KOPT-K1 (cell line): ENCODE results near the gene PARK7.

Source experiments
- H3K27ac ChIP-seq: fragments of 200-600 bp; sonication (generic); 2 replicates; pipeline ENCODE4 v1.5.1; 2016; ENCODE audit warnings: antibody characterized with exemption, mild to moderate bottlenecking, low read depth, low read length; ENCODE audit not compliant: poor library complexity, severe bottlenecking
- H3K36me3 ChIP-seq: fragments of 200-600 bp; sonication (generic); 2 replicates; pipeline ENCODE4 v1.5.1; 2017; ENCODE audit warnings: antibody characterized with exemption, mild to moderate bottlenecking, low read length, moderate library complexity; ENCODE audit not compliant: insufficient read depth
- H3K9me3 ChIP-seq: fragments of 200-600 bp; sonication (generic); 2 replicates; pipeline ENCODE4 v1.5.1; 2017; ENCODE audit warnings: antibody characterized with exemption, low read length, mild to moderate bottlenecking; ENCODE audit not compliant: insufficient read depth, poor library complexity, severe bottlenecking

Gene PARK7

GRCh38 chr1:8017495-8018197 lies 56.1 kb downstream of the PARK7 start:
- Histone ChIP-seq H3K27ac (no peak overlapping the region), H3K9me3 (no peaks in the 10 kb centered on the region), H3K36me3 (no peaks in the 10 kb centered on the region)

DNA sequence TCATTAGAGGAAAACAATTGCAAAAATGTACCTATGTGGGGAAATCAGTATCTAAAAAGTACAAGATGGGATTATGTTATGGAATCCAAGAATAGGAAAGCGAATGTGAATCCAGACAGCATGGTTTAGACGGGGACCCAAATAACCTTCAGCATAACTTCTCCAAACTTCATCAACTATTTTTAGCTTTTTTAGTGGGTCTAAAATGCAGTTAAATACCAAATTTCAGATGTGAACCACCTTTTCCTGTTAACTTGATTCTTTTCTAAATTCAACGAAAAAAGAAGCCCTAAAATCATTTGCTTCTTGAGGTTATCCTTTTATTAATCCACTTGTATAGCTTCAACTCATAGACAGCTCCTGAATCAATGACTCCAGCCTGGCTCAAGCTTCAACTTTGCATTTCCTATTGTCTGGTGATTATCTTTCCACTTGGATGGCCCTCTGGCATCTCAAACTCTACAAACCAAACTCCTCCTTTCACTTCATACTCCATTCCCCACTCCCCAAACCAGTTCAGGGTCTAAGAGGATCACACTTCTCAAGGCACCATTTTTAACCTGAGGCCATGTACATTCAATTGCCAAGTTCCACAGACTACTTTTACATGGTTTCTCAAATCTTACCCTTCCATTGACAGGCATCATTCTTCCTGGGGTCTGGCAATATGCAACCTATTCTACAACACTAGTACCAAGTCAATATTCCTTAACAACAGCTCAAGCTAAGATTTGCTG lies 57.1 kb downstream of the PARK7 start:
- no peaks in the 10 kb centered on the region for H3K9me3 ChIP-seq
- no peaks in the 10 kb centered on the region for H3K36me3 ChIP-seq
- H3K27ac ChIP-seq = no peak overlapping the region

- H3K27ac ChIP-seq = no peak overlapping the region
- no peaks in the 10 kb centered on the region for H3K36me3 ChIP-seq
- H3K9me3 ChIP-seq = no peaks in the 10 kb centered on the region
These were observed 57.7 kb downstream of the PARK7 start for GRCh38 chr1:8019229-8019620.

DNA sequence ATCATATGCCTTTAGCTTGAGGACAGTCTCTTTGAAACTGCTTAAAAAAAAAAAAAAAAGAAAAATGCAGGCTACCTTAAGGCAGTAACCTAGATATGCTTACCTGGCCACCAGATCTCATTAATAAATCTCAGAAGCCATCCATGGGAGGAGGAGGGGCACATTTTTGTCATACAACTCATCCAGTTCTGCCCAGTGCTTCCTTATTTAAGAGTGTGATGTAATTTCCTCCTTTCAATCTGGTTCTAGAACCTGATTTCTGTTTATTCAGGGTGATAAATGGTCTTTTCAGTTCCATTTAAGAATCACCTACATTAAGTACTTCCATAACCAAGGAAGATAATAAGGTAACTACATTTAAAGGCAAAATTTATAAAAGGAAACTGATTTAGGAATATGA lies 58.5 kb downstream of the PARK7 start:
- Histone ChIP-seq H3K36me3 (no peaks in the 10 kb centered on the region), H3K9me3 (no peaks in the 10 kb centered on the region), H3K27ac (no peak overlapping the region)

- no peaks in the 10 kb centered on the region for H3K36me3 ChIP-seq
- H3K27ac ChIP-seq = no peak overlapping the region
- H3K9me3 ChIP-seq = no peaks in the 10 kb centered on the region
These were observed 60.3 kb downstream of the PARK7 start for GRCh38 chr1:8021676-8022266.

DNA sequence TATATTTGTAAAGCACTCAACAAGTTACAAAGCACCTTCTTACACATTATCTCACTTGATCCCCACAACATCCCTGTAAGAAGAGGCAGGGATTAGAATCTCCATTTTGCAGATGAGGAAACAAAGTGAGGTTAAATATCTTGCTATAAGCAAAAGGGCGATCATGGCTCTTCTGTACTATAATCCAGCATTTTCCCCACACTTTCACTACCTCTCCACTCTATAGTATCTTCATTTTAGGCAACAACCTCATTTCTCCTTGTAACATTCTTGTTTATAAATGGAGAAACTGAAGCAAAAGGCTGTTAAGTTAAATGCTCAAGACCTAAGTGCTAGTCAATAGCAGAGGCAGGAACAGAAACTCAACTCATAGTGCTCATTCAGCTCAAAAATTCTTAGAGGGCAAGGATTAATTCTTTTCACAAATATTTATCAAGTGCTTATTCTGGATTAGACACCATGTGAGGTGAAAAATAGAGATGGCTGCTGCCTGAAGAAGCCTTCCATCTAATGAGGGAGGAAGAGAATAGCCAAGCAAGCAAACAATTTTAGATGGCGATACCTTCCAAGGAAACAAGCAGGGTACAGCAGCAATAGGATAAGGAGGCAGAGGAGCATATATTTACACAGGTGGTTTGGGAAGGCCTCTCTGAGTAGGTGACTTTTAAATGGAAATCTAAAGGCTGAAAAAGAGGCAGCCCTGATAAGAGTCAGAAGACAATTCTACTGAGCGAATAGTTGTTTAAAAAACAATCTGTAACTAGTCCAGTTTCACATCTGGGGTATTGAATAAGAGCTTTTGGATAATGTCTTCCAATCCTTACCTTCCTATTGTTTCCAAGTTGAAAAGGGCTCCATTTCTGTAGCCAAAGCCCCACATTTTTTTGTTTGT lies 61.1 kb downstream of the PARK7 start:
- H3K36me3 ChIP-seq = no peaks in the 10 kb centered on the region
- no peak overlapping the region for H3K27ac ChIP-seq

GRCh38 chr1:8023287-8023994 lies 61.9 kb downstream of the PARK7 start:
- H3K36me3 ChIP-seq = no peaks in the 10 kb centered on the region
- H3K27ac ChIP-seq = no peak overlapping the region
- H3K9me3 ChIP-seq = no peaks in the 10 kb centered on the region

More for the DNA sequence above, 61.1 kb downstream of the PARK7 start:
- H3K9me3 ChIP-seq = no peaks in the 10 kb centered on the region

GRCh38 chr1:8023995-8024313 lies 62.4 kb downstream of the PARK7 start:
- Histone ChIP-seq H3K36me3 (no peaks in the 10 kb centered on the region), H3K27ac (no peak overlapping the region), H3K9me3 (no peaks in the 10 kb centered on the region)

DNA sequence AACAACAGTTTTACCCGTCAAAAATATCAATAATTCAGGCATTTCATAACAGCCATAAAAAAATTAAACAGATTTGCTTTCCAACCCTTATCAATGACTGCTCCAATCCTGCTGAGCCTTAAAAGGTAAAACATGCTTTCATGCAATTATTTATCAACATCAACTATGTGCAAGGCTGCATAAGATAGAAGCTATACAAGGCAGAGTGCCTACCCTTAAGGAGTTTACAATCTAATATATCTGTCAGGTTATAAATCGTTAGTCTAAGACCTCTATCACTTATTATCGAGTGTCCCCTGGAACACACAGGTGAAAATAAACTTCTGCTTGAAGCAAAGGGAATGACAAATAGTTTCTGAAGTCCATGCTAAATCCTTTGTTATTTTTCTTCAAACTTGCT lies 62.8 kb downstream of the PARK7 start:
- H3K36me3 ChIP-seq = no peaks in the 10 kb centered on the region
- no peaks in the 10 kb centered on the region for H3K9me3 ChIP-seq
- H3K27ac ChIP-seq = no peak overlapping the region

- no peaks in the 10 kb centered on the region for H3K36me3 ChIP-seq
- H3K9me3 ChIP-seq = no peaks in the 10 kb centered on the region
- no peak overlapping the region for H3K27ac ChIP-seq
These were observed 63.7 kb downstream of the PARK7 start for GRCh38 chr1:8025061-8025670.

- no peak overlapping the region for H3K27ac ChIP-seq
- no peaks in the 10 kb centered on the region for H3K36me3 ChIP-seq
- H3K9me3 ChIP-seq = no peaks in the 10 kb centered on the region
These were observed 64.2 kb downstream of the PARK7 start for GRCh38 chr1:8025671-8026144.

DNA sequence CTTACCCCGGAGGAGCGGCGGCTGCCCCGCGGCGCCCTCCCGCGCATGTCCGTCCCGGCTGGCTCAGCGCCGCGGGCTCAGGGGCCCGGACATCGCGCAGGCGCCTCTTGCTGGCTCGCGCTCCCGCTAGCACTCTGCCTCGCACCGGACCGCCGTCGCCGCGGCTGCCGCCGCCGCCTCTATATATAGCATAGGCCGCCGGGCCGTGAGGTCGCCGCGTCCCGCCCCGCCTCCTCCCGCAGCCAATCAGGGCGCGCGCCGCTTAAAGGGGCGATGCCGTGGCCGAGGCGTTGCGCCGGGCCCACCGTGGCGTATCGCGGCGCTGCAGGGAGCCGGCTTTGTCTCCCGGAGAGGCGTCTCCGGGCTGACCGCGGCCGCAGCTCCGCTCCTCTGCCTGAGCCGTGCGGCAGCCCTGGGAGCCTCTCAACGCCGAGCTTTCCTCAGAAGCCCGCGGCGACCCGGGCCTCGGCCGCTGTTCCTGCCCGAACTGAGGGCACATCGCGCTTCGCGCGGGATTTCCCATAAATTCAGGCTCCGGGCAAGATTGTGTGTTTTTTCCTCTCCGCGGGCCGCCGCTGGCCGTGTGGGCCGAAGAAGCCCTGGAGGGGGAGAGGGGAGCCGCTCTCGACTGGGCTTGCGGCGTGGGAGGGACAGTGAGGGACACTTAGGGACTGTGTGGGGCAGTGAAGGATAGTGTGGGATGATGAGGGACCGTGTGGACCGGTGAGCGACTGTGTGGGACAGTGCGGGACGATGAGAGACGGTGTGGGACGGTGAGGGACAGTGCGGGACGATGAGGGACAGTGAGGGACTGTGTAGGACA lies 64.9 kb downstream of the PARK7 start, which contains the start of gene ERRFI1:
TSS of gene ERRFI1 (minus strand) at position 157 of the 823 bp plus-strand sequence. CDS start 10,690 bp downstream, outside the sequence.
- Histone ChIP-seq H3K27ac (no peak within 1 kb of the TSS), H3K9me3 (no peaks in the 10 kb centered on the region), H3K36me3 (no peaks in the 10 kb centered on the region)

DNA sequence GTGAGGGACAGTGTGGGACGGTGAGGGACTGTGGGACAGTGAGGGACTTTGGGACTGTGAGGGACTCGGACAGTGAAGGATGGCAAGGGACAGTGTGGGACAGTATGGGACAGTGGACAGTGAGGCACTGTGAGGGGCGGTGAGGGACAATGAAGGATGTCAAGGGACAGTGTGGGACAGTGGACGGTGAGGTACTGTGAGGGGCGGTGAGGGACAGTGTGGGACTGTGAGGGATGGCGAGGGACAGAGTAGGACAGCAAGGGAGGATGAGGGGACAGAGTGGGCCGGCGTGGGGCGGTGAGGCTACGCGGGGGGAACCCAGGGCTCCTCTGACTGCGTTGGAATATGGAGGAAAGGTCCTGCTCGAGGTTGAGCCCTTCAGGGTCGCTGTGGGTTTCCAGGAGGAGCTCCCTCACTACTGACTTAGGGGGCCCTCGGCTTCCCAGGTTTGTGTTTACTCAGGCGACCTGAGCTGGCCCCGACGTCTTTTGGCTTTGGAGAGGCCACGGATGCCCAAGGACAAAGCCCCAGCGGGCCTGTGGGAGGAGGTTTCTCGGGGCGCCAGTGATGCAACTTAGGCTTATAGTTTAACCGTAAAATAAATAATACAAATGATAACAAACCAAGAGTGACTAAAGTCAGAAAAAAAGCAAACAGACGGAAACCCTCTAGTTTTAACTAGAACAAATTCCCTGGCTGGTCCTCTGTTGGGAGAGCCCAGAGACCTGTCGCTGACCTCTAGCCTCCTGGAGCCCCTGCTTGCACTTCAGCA lies 65.7 kb downstream of the PARK7 start:
- Histone ChIP-seq H3K9me3 (no peaks in the 10 kb centered on the region), H3K36me3 (no peaks in the 10 kb centered on the region), H3K27ac (no peak overlapping the region)
